GM19455 (cell line): ENCODE data around the gene NT5M.

Experiments used
- ATAC-seq: cut with Tn5 transposase; IDR thresholded peaks from one replicate; pipeline ENCODE4 v1.9.1; 2021; ENCODE audit not compliant: unreplicated experiment

NT5M gene

GRCh38 chr17:17393976-17394375 is 90.8 kb downstream of the NT5M start:
- ATAC-seq, result no peak

- ATAC-seq, result no peak
Observed at GRCh38 chr17:17394494-17394893, 91.3 kb downstream of the NT5M start.

GRCh38 chr17:17395246-17395802 is 92.2 kb downstream of the NT5M start:
- no peak for ATAC-seq

DNA sequence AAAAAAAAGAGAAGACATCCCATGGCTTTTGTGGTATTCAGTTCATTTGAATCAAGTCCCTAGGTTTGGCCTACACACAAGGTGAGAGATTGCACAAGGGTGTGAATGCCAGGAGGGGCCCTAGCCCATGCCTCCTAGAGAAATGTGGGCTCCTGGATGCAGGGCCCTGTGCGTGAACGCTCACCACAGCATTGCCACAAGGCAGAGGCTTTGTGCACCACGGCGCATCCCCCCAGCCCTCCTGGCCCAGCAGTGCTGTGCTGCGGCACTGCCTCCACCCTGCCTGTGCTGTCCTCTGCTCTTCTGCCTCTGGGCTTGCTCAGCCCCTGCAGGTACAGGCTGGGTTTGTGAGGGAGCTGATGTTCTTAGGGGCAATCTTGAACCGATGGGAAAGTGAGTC is 92.7 kb downstream of the NT5M start:
- ATAC-seq, result no peak
